PC-3 (cell line): ENCODE measurements around the gene ALOX15B. TPM values are rescaled to one million over a fixed set of nuclear protein-coding genes. Genes with fewer than 3 reads are reported as not detected.

Experiments
- ATAC-seq: fragments of 200-7000 bp; cut with Tn5 transposase; 2 replicates; pipeline ENCODE4 v1.9.1; 2020; ENCODE audit warnings: mild to moderate bottlenecking, moderate library complexity
- BruUV-seq: library from RNA; stranded (reverse); fragments of 400-500 nt; replicated peaks from 2 replicates; lab custom pipeline; 2021; lab: Mats Ljungman, UMichigan
- CTCF ChIA-PET: fragments of 300-600 bp; sonication (Branson Sonifier 250); formaldehyde crosslinking; loops from one replicate; lab custom pipeline; 2022; ENCODE audit warnings: antibody characterized with exemption; lab: Charles Lee
- POLR2A ChIA-PET: fragments of 300-600 bp; sonication (Branson Sonifier 250); formaldehyde crosslinking; loops from one replicate; lab custom pipeline; 2022; ENCODE audit warnings: antibody characterized with exemption; ENCODE audit not compliant: unreplicated experiment; lab: Charles Lee
- DNase-seq: peaks from one replicate; pipeline ENCODE4 v3.0.0-alpha.2; 2015
- H2AFZ ChIP-seq: fragments of 300-600 bp; sonication (generic); 2 replicates; pipeline ENCODE4 v1.6.0; 2016; ENCODE audit warnings: antibody characterized with exemption, low read length
- H3F3A ChIP-seq: fragments of 300-600 bp; sonication (generic); one replicate; pipeline ENCODE4 v1.6.0; 2017; ENCODE audit warnings: antibody characterized with exemption, low read length, control low read depth, mild to moderate bottlenecking; ENCODE audit not compliant: unreplicated experiment
- H3K27ac ChIP-seq: fragments of 300-600 bp; sonication (generic); 2 replicates; pipeline ENCODE4 v1.5.1; 2016; ENCODE audit warnings: mild to moderate bottlenecking, low read length
- H3K27me3 ChIP-seq: fragments of 300-600 bp; sonication (generic); 2 replicates; pipeline ENCODE4 v1.6.1; 2016; ENCODE audit warnings: low read length, mixed read lengths
- H3K36me3 ChIP-seq: fragments of 300-600 bp; sonication (generic); 2 replicates; pipeline ENCODE4 v1.6.1; 2016; ENCODE audit warnings: low read depth, mixed run types, low read length, mixed read lengths
- H3K4me1 ChIP-seq: fragments of 300-600 bp; sonication (generic); 2 replicates; pipeline ENCODE4 v1.5.1; 2016; ENCODE audit warnings: low read length; ENCODE audit not compliant: insufficient read depth
- H3K4me2 ChIP-seq: fragments of 300-600 bp; sonication (generic); 2 replicates; pipeline ENCODE4 v1.6.0; 2016; ENCODE audit warnings: low read length
- H3K4me3 ChIP-seq: fragments of 300-600 bp; sonication (generic); 2 replicates; pipeline ENCODE4 v1.5.1; 2016; ENCODE audit warnings: mild to moderate bottlenecking, low read length, mixed read lengths
- H3K79me2 ChIP-seq: fragments of 300-600 bp; sonication (generic); 2 replicates; pipeline ENCODE4 v1.6.1; 2017; ENCODE audit warnings: low read length, mixed read lengths
- H3K9ac ChIP-seq: fragments of 300-600 bp; sonication (generic); 2 replicates; pipeline ENCODE4 v1.6.0; 2016; ENCODE audit warnings: mild to moderate bottlenecking, low read length
- H3K9me2 ChIP-seq: fragments of 300-600 bp; sonication (generic); replicated peaks from 2 replicates; pipeline ENCODE4 v1.6.1; 2016; ENCODE audit warnings: mixed run types, low read length, mixed read lengths
- H3K9me3 ChIP-seq: fragments of 300-600 bp; sonication (generic); 2 replicates; pipeline ENCODE4 v1.6.1; 2016; ENCODE audit warnings: low read length, mixed read lengths
- H4K20me1 ChIP-seq: fragments of 300-600 bp; sonication (generic); 2 replicates; pipeline ENCODE4 v1.6.1; 2016; ENCODE audit warnings: low read length, mixed read lengths
- CTCF ChIP-seq: fragments of 300-600 bp; sonication (generic); conservative IDR thresholded peaks from 2 replicates; pipeline ENCODE4 v1.5.1; 2017; ENCODE audit warnings: antibody characterized with exemption, low read depth, mild to moderate bottlenecking, low read length
- EZH2 ChIP-seq: fragments of 300-600 bp; sonication (generic); IDR thresholded peaks from one replicate; pipeline ENCODE4 v1.6.1; 2017; ENCODE audit warnings: antibody characterized with exemption, mild to moderate bottlenecking, low read length; ENCODE audit not compliant: unreplicated experiment
- EZH2phosphoT487 ChIP-seq: fragments of 300-600 bp; sonication (generic); IDR thresholded peaks from 2 replicates; pipeline ENCODE4 v1.6.1; 2018; ENCODE audit warnings: mild to moderate bottlenecking, antibody characterized with exemption, low read length, borderline replicate concordance
- intact Hi-C: fragments of 100-400 bp; cut with micrococcal nuclease; formaldehyde crosslinking; loops from 2 replicates; pipeline ENCODE4 v1.9.0; 2023
- total RNA-seq: library from RNA; depleted of rRNA; stranded (reverse); fragments of >200 nt; gene quantifications from 2 replicates; pipeline ENCODE4 v1.2.3, GENCODE V29; 2014

Gene ALOX15B
- total RNA-seq, 1 experiment from 2014 or later, result not detected

- H2AFZ ChIP-seq, result no peak overlapping the region
- no peaks in the 10 kb centered on the region for H3F3A ChIP-seq
- H3K4me2 ChIP-seq, result no peak overlapping the region
- no peak overlapping the region for H3K4me3 ChIP-seq
- ChIA-PET CTCF (no interaction called here), POLR2A (no interaction called here)
- no peaks in the 10 kb centered on the region for H3K36me3 ChIP-seq
- no TSS peak for BruUV-seq
- H3K9ac ChIP-seq, result no peak overlapping the region
- ATAC-seq (no peak), DNase-seq (no peak)
- TF ChIP-seq EZH2, result no peak
- TF ChIP-seq EZH2phosphoT487, result no peak
- TF ChIP-seq CTCF, result no peak
- intact Hi-C loops, result no loop called here
- H3K4me1 ChIP-seq, result no peaks in the 10 kb centered on the region
- H3K9me3 ChIP-seq, result no peaks in the 10 kb centered on the region
- H3K27ac ChIP-seq, result no peak overlapping the region
- no peaks in the 10 kb centered on the region for H3K79me2 ChIP-seq
- no peaks in the 10 kb centered on the region for H3K27me3 ChIP-seq
- no peaks in the 10 kb centered on the region for H3K9me2 ChIP-seq
- no peaks in the 10 kb centered on the region for H4K20me1 ChIP-seq
Measured at GRCh38 chr17:8046929-8047768, 8.3 kb downstream of the ALOX15B start.

- Histone ChIP-seq H3K4me2 (no peak overlapping the region), H3F3A (no peaks in the 10 kb centered on the region), H3K27ac (no peak overlapping the region), H4K20me1 (no peaks in the 10 kb centered on the region), H3K9me2 (no peaks in the 10 kb centered on the region), H3K4me3 (no peak overlapping the region), H3K9me3 (no peaks in the 10 kb centered on the region), H3K36me3 (no peaks in the 10 kb centered on the region), H3K9ac (no peak overlapping the region), H3K79me2 (no peaks in the 10 kb centered on the region), H3K27me3 (no peaks in the 10 kb centered on the region), H2AFZ (no peak overlapping the region), H3K4me1 (no peaks in the 10 kb centered on the region)
- BruUV-seq, result no TSS peak
- CTCF ChIA-PET, result no interaction called here
- ATAC-seq, result no peak
- DNase-seq, result no peak
- TF ChIP-seq EZH2phosphoT487, result no peak
- TF ChIP-seq CTCF, result no peak
- no peak for TF ChIP-seq EZH2
- intact Hi-C loops, result no loop called here
- POLR2A ChIA-PET, result no interaction called here
Measured at GRCh38 chr17:8047769-8048110, 8.9 kb downstream of the ALOX15B start.

GRCh38 chr17:8048236-8048635, 9.4 kb downstream of the ALOX15B start:
- Histone ChIP-seq H3K27me3 (no peaks in the 10 kb centered on the region), H3K9me3 (no peaks in the 10 kb centered on the region), H3K4me3 (no peak overlapping the region), H3K4me1 (no peaks in the 10 kb centered on the region), H3F3A (no peaks in the 10 kb centered on the region), H3K9ac (no peak overlapping the region), H2AFZ (no peak overlapping the region), H3K4me2 (no peak overlapping the region), H3K36me3 (no peaks in the 10 kb centered on the region), H3K9me2 (no peaks in the 10 kb centered on the region), H3K27ac (no peak overlapping the region), H4K20me1 (no peaks in the 10 kb centered on the region), H3K79me2 (no peaks in the 10 kb centered on the region)
- no peak for DNase-seq
- POLR2A ChIA-PET, result no interaction called here
- BruUV-seq, result no TSS peak
- TF ChIP-seq EZH2phosphoT487, result no peak
- TF ChIP-seq CTCF, result no peak
- no peak for TF ChIP-seq EZH2
- intact Hi-C loops, result no loop called here
- CTCF ChIA-PET, result no interaction called here
- no peak for ATAC-seq
